Activated effector memory CD4-positive, alpha-beta T cell treated with Interleukin-2 at 50 U/mL for 16 hours (primary cell): ENCODE measurements around the gene VPS50.
"Not testable (repeated sequence)": the region's sequence is repeated elsewhere in the genome, so short reads cannot be mapped to it uniquely, and the experiment has no call there.

ENCODE experiments used
- DNase-seq: peaks from one replicate; pipeline ENCODE4 v3.0.0-alpha.2; 2020

Gene VPS50

DNA sequence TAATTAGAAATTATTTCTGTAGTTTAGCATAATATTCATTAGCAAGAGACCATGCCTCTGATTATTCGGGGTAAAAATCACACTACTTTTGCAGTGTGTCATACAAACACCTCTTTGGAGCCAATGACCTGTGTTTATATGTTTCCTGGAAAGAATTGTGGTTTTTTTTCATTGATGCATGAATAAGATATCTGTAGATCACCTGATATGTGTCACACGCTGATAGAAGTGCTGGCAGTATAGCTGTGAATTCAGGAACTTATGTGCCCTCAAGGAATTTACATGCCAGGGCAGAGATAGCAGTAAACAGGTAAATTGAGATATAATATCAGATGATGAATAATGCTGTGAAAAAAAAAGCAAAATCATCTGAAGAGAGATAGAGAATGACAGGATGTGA is 118.2 kb downstream of the VPS50 start:
- no peak for DNase-seq

DNA sequence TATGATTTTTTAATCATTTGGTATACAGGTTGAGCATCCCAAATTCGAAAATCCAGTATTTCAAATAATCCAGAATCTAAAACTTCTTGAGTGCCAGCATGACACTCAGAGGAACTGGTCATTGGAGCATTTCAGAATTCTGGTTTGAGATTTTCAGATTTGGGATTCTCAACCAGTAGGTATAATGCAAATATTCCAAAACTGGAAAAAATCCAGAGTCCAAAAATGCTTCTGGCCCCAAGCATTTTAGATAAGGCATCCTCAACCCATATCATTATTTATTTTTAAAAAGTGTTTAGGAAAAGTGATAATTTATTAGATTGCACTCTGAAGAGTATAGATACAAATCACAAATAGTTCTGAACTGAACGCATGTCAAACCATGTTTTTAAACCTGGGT is 120.7 kb downstream of the VPS50 start:
- no peak for DNase-seq

GRCh38 chr7:93354815-93355214 is 122.6 kb downstream of the VPS50 start:
- no peak for DNase-seq

- DNase-seq, result no peak
Measured at GRCh38 chr7:93359520-93360198, 127.5 kb downstream of the VPS50 start.

GRCh38 chr7:93361853-93362252 is 129.7 kb downstream of the VPS50 start:
- DNase-seq, result no peak

DNA sequence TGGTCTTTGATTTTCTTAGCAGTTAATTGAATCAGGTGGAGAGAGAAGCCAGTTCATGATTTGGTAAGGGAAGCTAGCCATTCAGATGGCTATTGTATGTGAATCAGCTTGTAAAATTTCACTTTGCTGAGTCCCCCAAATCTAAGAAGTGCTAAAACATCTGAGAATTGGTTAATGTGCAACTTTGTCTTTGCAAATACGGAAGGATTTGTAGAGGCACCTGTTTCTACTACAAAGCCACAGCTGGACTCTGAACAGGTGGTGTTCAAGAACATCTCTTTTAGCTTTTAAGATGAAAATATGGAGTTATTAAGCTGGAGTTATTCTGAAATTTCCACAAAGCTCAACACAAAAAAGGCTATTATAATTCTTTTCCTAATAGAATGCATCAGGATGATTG is 132.6 kb downstream of the VPS50 start:
- DNase-seq, result no peak

DNA sequence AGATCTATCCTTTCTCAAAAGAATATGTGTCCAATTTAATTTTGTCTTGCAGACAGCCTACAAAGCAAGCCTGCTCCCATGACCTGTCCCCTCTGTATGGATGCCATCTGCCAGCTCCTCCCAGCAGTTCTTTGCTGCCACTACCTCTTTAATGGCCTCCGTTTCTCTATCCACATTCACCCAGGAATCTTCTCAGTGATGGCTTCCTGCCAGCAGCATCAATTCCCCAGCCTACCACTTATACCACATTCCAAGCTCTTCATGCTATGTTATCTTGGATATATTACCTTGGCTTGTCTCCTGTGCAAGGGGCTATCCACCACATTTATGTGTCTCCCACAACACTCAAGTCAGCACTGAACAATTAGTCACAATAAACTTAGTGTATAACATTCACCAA is 133.2 kb downstream of the VPS50 start:
- no peak for DNase-seq

DNA sequence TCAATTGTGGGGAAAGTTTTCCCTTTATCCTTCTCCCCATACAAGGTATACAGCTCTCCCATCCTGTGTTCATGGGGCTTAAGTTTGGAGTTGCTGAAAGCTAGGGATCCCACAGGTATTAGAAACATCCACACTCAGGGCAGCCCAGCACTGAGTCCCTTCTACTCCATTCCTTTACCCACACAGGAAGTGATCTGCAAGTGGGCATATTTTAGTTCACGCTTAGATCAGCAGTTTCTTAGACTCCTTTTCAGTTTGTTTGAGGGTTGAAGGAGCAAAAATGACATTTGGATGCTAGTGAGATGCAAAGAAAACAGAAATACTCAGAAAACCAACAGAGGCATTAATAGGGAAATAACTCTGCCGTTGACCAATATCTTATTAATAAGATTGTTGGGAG is 134.7 kb downstream of the VPS50 start:
- DNase-seq, result no peak

DNA sequence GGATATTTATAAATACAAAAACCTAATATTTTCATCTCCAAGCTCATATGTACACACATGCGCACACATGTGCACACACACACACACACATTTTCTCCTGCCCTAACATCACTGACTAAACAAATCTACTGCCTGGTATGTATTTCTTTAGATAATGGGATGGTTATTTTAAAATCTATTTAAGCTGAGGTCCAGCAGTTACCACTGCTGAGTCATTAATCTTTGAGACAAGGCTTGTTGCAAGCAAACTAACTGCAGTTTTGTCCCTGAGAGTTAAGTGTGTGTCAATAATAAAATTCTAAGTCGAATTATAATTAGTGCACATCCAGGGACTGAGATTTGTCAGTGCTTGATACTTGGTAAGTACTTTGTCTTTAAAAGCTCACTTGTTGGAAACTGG is 135.1 kb downstream of the VPS50 start:
- DNase-seq, result no peak

- not testable (repeated sequence) for DNase-seq
Measured at GRCh38 chr7:93370937-93371336, 138.8 kb downstream of the VPS50 start.

- no peak for DNase-seq
Measured at GRCh38 chr7:93373537-93373936, 141.4 kb downstream of the VPS50 start.

DNA sequence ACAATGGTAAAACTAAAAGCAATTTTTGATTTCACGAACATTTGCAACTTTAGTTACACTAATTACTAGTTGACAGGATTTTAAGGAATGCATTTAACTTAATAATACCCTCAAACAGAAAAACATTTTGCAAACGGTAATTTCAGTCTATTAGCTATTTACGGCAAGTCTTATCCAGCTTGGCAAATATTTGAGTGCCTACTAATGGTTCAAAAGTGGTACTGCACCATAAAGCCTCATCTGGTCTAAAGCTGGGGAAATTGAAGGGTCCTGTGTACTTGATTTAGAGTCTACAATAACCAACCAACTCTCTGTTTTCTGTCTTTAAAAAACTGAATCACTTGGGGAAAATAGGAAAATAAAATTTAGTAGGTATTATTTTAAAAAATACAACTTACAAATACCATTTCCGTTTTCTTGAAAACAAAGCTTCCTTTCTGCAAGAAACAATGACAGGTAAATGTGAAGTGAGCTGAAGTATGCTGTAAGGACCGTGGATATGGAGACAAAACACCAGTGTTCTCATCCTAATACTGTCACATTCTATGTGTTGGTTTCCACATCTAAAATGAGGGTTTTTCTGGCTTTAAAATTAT is 142.3 kb downstream of the VPS50 start:
- DNase-seq, result no peak

GRCh38 chr7:93375603-93376002 is 143.4 kb downstream of the VPS50 start:
- DNase-seq, result no peak

DNA sequence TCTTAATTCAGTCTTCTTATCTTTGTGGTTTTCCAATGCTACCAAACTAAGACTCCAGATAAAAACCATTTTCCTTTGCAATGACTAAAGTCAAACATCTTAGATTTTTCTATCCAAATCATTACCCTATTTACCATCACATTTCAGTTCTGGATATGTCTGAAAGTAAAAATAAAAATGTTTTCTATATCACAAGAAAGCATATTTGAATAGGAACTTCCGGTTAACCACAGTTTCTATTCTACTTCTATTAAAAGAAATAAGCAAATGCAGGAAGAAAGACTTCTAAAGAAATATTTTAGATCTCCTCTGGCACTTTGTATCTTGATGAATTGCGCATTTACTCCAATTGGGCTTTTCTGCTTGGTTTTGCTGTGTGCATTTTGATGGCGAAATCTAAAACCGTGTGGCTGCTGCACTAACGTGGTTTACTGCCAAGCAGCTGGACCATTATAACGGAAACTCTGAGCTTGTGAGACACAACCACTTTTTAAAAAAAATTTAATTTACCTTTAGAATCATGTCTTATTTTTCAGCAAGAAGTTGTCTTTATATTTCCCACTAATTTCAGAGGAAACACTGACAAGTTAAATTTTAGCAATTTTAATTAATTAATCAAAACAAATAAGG is 146.1 kb downstream of the VPS50 start:
- no peak for DNase-seq

GRCh38 chr7:93382362-93382761 is 150.2 kb downstream of the VPS50 start:
- DNase-seq, result no peak

- no peak for DNase-seq
Measured at GRCh38 chr7:93390660-93391059, 158.5 kb downstream of the VPS50 start.

GRCh38 chr7:93392984-93393383 is 160.8 kb downstream of the VPS50 start:
- no peak for DNase-seq

DNA sequence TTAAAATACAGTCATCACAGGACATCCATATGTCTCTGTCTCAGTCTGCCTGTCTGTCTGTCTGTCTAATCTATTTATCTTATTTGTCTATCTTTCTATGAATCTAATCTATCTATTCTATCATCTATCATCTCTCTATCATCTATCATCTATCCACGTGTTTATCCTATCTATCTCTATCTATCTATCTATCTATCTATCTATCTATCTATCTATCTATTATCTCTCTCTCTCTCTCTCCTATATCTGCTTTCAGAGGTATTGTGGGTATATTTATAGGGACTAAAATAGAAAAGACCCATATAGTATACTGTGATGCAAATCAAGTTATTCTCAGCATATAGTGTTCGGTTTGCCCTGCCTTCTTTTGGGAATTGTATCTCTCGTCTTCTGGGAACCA is 167.5 kb downstream of the VPS50 start:
- no peak for DNase-seq

GRCh38 chr7:93402944-93403343 is 170.8 kb downstream of the VPS50 start:
- DNase-seq, result no peak

GRCh38 chr7:93407239-93407638 is 175.1 kb downstream of the VPS50 start:
- DNase-seq, result no peak

GRCh38 chr7:93409324-93409723 is 177.2 kb downstream of the VPS50 start:
- DNase-seq, result no peak
